K562 (cell line): Measurements from ENCODE around the gene TMED5. TPM values are rescaled to one million over a fixed set of nuclear protein-coding genes. Genes with fewer than 3 reads are reported as not detected.

Experiments
- ATF2 ChIP-seq: sonication (generic); formaldehyde crosslinking; IDR thresholded peaks from 2 replicates; pipeline ENCODE4 v1.8.1; 2022; ENCODE audit warnings: missing genetic modification reagents
- C11orf30 ChIP-seq: fragments of 450-650 bp; IDR thresholded peaks from 2 replicates; pipeline ENCODE4 v1.6.1; 2016; ENCODE audit warnings: low read depth, mild to moderate bottlenecking
- CBX3 ChIP-seq, 2 experiments: IDR thresholded peaks; 1 replicate in 1 of 2; 2 replicates in 1 of 2; pipeline ENCODE4 v1.6.1; 2012; ENCODE audit warnings: inconsistent platforms in 2 of 2, low read length in 2 of 2, borderline replicate concordance in 1 of 2, control low read depth in 1 of 2
- CHD7 ChIP-seq: fragments of 200-600 bp; sonication (generic); IDR thresholded peaks from one replicate; pipeline ENCODE4 v1.6.1; 2012; ENCODE audit warnings: mild to moderate bottlenecking, low read depth, low read length, inconsistent platforms
- FOS ChIP-seq: IDR thresholded peaks from 3 replicates; pipeline ENCODE4 v1.6.1; 2011; ENCODE audit not compliant: insufficient read length; ENCODE audit errors: extremely low read depth
- MAFG ChIP-seq: fragments of 450-650 bp; conservative IDR thresholded peaks from 2 replicates; pipeline ENCODE4 v1.6.1; 2016; ENCODE audit warnings: missing genetic modification characterization, missing compliant biosample characterization
- MEIS2 ChIP-seq: fragments of 450-650 bp; IDR thresholded peaks from 2 replicates; pipeline ENCODE4 v1.6.1; 2014; ENCODE audit warnings: mild to moderate bottlenecking; ENCODE audit not compliant: partially characterized antibody
- NELFE ChIP-seq: IDR thresholded peaks from 2 replicates; pipeline ENCODE4 v1.6.1; 2011; ENCODE audit warnings: mild to moderate bottlenecking; ENCODE audit not compliant: insufficient read depth, insufficient read length
- NONO ChIP-seq, 2 experiments: fragments of 200-400 bp in 1 of 2; fragments of 450-650 bp in 1 of 2; formaldehyde crosslinking in 1 of 2; IDR thresholded peaks; 2 replicates each; pipeline ENCODE4 v1.6.1; 2017; ENCODE audit warnings: low read depth in 2 of 2, mild to moderate bottlenecking in 2 of 2, moderate library complexity in 2 of 2, low read length in 1 of 2
- SIN3A ChIP-seq, 2 experiments: fragments of 150-350 bp in 1 of 2; IDR thresholded peaks; 2 replicates each; pipeline ENCODE4 v1.6.1; 2011 to 2016; ENCODE audit warnings: borderline replicate concordance in 2 of 2, low read depth in 2 of 2, low read length in 2 of 2, mild to moderate bottlenecking in 2 of 2, moderate library complexity in 2 of 2; ENCODE audit not compliant: control insufficient read depth in 1 of 2
- TRIM24 ChIP-seq, 2 experiments: fragments of 450-650 bp; IDR thresholded peaks; 2 replicates each; pipeline ENCODE4 v1.6.1; 2016
- ZNF445 ChIP-seq: fragments of 250-450 bp; sonication (Bioruptor Pico); IDR thresholded peaks from 2 replicates; pipeline ENCODE4 v1.4.0; 2020; ENCODE audit warnings: low read depth, mild to moderate bottlenecking, moderate library complexity
- ZNF583 ChIP-seq: fragments of 250-450 bp; sonication (Bioruptor Pico); IDR thresholded peaks from 2 replicates; pipeline ENCODE4 v1.4.0; 2020
- ZNF668 ChIP-seq: fragments of 250-450 bp; sonication (Bioruptor Pico); IDR thresholded peaks from 2 replicates; pipeline ENCODE4 v1.8.0; 2022; ENCODE audit warnings: mild to moderate bottlenecking, inconsistent platforms
- ZNF764 ChIP-seq: fragments of 250-450 bp; sonication (Bioruptor Pico); IDR thresholded peaks from 2 replicates; pipeline ENCODE4 v1.4.0; 2020; ENCODE audit warnings: low read depth, mild to moderate bottlenecking, moderate library complexity
- ZNF766 ChIP-seq: fragments of 200-800 bp; sonication (Bioruptor generic); conservative IDR thresholded peaks from 2 replicates; pipeline ENCODE4 v1.6.1; 2016; ENCODE audit warnings: missing genetic modification characterization, missing compliant biosample characterization
- polyA plus RNA-seq, 8 experiments: library from polyadenylated mRNA; depleted of rRNA in 4 of 8; stranded (reverse) in 5 of 8; unstranded in 3 of 8; fragments of >200 nt; fragmentation: Nextera tagmentation in 2 of 8; fragmentation: Illumina TruSeq in 1 of 8; extraction: Ambion mirVana in 2 of 8; extraction: Trizol in 1 of 8; gene quantifications; 2 replicates each; pipeline versions ENCODE4 v1.2.1 to v1.2.3, GENCODE V29; 2011 to 2014; ENCODE audit warnings: inconsistent platforms in 1 of 8, missing spikeins in 1 of 8
- total RNA-seq, 7 experiments: library from RNA; depleted of rRNA in 6 of 7; stranded (reverse); fragments of >200 nt in 6 of 7; fragmentation: Illumina TruSeq in 2 of 7; extraction: Trizol in 2 of 7; gene quantifications; 2 replicates each; pipeline versions ENCODE4 v1.2.1 to v1.2.3, GENCODE V29; 2011 to 2021; ENCODE audit warnings: low replicate concordance in 1 of 7

Gene TMED5
- total and polyA plus RNA-seq, 9 of the 15 experiments (the other 6 are each of a cell fraction or from before 2014, with no cell fraction given): 28.7 to 83.7 (median 67.2) TPM

GRCh38 chr1:93108335-93108734 lies 71.9 kb downstream of the TMED5 start (continued):
- TF ChIP-seq CHD7: no peak
- TF ChIP-seq SIN3A (IDR thresholded peaks at IDR 0.05; ENCODE audit: borderline replicate concordance in 2 of 2, control insufficient read depth in 1 of 2, low read depth in 2 of 2, low read length in 2 of 2): no peak
- TF ChIP-seq CBX3 (IDR thresholded peaks at IDR 0.05; ENCODE audit: borderline replicate concordance in 1 of 2, low read length in 2 of 2): peak in 1 of 2 experiments; percentile 88; a peak in 2 of 3 replicates
- 0 out of 2 replicates have a peak, but pooled peaks have one; percentile 16 for TF ChIP-seq ZNF766 (CRISPR knock-in tag)
- peak; percentile 94 for TF ChIP-seq ZNF445 (CRISPR knock-in tag)
- no peak for TF ChIP-seq ZNF668 (CRISPR knock-in tag)
- no peak for TF ChIP-seq FOS
- TF ChIP-seq NELFE: no peak
- no peak for TF ChIP-seq ATF2 (CRISPR knock-in tag)
- TF ChIP-seq ZNF764: no peak
- TF ChIP-seq MAFG (tag): peak; percentile 47
- TF ChIP-seq MEIS2: no peak
- TF ChIP-seq C11orf30: peak; percentile 71
- TF ChIP-seq TRIM24 (IDR thresholded peaks at IDR 0.05): peak; percentile 9 to 44; a peak in 1 of 4 replicates
- no peak for TF ChIP-seq NONO (IDR thresholded peaks at IDR 0.05; ENCODE audit: low read depth in 2 of 2, low read length in 1 of 2)
- TF ChIP-seq ZNF583 (CRISPR knock-in tag): no peak
